NT2/D1 (cell line): ENCODE measurements around the gene PXT1.

Experiments used
- SUZ12 ChIP-seq: IDR thresholded peaks from 2 replicates; pipeline ENCODE4 v1.6.1; 2011; ENCODE audit not compliant: insufficient read length, insufficient read depth; ENCODE audit errors: extremely low read depth
- YY1 ChIP-seq: IDR thresholded peaks from 2 replicates; pipeline ENCODE4 v1.6.1; 2011; ENCODE audit not compliant: insufficient read length, insufficient read depth
- ZNF274 ChIP-seq: IDR thresholded peaks from 2 replicates; pipeline ENCODE4 v1.6.1; 2011; ENCODE audit warnings: mild to moderate bottlenecking, low read depth, low read length

- TF ChIP-seq ZNF274 (no peak), SUZ12 (no peak), YY1 (no peak)
Observed at GRCh38 chr6:36491378-36491965, 48.8 kb upstream of the PXT1 start.
